DMS 273 (cell line): ENCODE results near the gene IL20RB.

ENCODE experiments used
- DNase-seq: peaks from one replicate; lab custom pipeline; 2025; ENCODE audit not compliant: unreplicated experiment; lab: John Stamatoyannopoulos, UW

The IL20RB gene

DNA sequence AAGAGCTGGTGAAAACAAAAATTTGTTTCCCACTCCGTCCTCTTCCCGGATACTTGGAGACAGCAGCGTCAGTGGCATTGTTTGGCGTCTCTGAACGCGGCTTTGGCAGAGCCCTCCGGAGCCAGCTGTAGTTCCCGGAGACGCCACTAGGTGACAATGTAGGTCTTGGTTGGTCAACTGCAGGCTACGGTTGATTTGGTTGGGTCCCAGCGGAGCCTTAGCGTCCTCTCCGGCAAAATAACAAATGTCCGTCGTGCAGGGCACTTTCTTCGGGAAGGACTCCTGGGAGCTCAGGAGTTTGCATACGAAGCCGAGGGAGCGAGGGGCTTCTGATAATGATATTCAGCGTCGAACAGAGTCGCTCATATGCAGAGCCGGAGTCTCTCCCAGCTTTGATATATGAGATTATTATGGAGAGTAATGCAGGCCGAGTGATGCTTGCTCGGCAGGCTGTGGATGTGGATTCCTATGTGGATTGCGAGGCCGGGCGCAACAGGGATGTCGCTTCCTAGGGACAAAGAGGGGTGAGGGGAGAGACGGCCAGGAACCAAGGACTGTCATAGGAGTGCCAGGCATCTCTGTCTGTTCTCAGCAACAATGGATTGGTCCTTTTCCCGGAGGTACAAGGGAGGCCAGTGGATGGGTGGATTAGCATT lies 74.8 kb downstream of the IL20RB start:
- peak; percentile 96 for DNase-seq

DNA sequence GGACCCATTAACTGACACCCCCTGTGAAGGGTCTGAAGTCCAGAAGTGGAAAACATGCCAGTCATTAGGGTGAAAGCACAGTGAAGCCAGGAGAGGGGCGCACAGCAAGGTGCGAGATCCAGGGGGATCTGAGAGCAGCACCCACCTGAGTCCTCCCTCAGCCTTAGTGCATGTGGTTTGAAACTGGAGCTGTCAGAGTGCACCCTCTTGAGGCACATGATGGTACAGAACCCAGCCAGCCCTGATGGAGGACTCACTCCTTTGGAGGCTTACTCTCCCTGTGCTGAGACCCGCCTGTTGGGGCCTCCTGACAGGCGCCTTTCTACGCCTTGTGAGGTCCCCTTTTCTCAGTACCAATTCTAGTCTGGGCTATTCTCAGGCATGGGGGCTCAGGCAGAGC lies 77.8 kb downstream of the IL20RB start:
- DNase-seq: peak; percentile 64

DNA sequence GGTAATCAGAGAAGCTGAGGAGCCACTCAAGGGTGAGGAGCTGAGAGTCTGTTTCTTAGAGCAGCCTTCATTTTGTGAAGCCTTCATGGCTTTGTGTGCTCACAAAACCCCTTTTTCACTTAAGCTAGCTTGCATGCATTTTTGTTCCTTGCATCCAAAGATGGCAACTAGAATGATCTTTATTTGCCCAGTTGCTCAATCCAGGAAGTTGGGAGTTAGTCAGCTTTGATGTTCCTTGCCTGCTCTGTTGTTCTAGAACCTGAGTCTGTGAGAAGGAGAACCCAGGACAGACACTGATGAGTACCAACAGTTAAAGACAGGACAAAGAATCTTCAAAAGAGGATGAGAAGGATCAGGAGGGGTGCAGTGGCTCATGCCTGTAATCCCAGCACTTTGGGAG lies 81.8 kb downstream of the IL20RB start:
- no peak for DNase-seq

DNA sequence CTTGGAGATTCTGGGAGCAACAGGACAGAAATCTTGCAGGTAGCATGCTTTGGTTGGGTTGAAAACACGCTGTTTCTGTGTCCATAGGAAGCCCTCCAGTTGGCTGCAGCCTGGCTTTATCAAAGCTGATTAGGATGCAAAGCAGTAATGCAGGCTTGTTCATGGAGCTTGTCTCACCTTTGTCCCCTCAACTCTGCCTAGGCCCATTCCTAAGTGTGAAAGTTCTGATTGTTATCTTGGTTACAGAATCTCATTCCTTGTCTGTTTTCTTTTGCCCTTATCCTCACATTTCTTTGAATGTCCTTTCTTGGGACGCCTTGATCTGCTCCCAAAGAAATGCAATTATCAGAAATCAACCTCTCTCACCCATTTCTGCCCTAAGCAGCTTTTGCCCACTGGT lies 83.5 kb downstream of the IL20RB start:
- no peak for DNase-seq

DNA sequence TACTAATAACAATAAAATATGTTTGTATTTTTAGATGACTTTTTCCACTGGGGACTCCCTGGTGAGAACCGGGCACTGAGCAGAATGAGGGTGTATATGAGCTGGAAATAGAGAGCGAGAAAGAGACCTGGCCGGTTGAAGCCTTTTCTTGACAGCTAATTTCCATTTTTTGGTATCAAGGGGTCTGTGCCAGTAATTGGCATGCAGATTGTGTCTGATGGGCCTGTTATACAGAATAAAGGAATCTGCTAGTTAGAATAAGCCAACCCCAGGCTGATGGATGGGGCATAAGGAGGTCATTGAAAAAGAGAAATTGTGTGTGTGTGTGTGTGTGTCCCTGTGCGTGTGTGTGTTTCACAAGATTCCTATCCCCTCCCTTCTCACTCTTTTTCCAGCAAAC lies 83.9 kb downstream of the IL20RB start:
- no peak for DNase-seq

DNA sequence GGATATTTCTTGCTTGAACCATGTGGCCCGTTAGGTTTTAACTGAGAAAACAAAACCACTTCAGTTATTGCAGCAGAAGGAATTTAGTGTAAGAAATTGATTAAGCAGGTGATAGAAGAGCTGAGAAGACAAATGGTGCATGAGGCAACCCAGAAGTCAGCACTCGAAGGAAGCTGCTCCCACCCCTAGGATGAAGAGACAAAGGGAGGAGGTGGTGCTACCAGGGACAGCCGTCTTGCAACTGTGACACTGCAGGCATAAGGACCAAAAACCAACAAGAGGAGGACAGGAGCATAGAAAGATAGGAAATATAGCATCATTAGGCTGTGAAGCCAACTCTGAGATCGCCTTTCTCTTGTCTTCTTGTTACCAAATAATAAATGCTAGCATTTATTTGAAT lies 89.0 kb downstream of the IL20RB start:
- no peak for DNase-seq

DNA sequence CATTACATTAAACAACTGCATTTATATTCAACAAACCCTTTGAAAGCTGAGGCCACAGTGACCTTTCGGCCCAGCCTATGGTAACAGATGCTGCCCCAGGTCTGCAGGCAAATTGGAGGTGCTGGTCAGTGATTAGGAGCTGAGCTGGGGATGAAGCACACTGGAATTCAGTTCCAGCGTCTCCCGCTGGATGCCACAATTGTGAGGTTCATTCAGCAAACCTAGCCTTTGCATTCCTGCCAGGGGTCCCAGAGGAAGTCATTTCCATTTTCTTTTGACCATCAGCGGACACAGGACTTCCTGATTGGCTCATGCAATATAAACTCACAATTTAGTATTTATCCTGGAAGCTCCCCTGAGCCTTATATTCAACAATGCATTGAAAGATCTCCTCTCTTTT lies 89.5 kb downstream of the IL20RB start:
- no peak for DNase-seq

DNA sequence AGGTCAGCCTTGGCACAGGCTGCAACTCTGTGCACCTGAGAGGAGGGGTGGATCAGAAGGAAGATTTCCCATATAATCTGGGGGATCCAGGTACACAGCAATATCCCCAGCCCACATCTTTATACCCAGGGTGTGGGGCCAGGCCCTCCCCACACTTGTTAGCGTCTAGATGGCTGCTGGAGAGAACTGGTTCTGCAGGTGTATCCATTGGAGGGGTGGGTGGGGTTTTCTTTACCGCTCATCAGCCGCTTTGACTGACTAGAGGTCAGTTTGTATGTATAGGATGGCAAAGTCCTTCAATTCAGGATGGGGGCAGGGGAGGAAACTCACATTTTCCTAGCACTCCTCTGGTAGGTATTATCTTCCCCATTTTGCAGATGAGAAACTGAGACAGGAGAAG lies 92.5 kb downstream of the IL20RB start:
- DNase-seq: no peak

DNA sequence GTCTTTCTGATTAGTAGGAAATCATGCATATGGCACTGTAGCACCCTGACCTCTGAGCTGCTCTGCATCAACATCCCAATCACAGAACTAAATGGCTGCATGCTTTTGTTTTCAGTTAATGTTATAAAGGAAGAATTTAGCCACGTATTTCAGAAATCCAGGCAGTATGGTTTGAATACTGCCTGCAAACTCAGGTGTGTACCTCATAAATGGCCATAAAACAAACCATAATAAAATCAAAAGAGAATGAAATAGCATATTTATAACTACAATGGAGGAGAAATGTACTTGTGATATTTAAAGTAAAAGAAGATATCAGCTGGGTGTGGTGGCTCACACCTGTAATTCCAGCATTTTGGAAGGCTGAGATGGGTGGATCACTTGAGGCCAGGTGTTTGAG lies 94.5 kb downstream of the IL20RB start:
- DNase-seq: no peak
